ENCODE results near the gene RAB28.
"Not testable (repeated sequence)": the region's sequence is repeated elsewhere in the genome, so short reads cannot be mapped to it uniquely, and the experiment has no call there.

RAB28 gene

GRCh38 chr4:13445841-13446790, 38.0 kb downstream of the RAB28 start:
- DNase-seq (ENCODE audit: low spot score), result no peak

GRCh38 chr4:13441506-13441905, 42.6 kb downstream of the RAB28 start:
- no peak for DNase-seq (ENCODE audit: low spot score)

- DNase-seq (ENCODE audit: low spot score), result no peak
These were observed 47.2 kb downstream of the RAB28 start for GRCh38 chr4:13436962-13437361.

- no peak for DNase-seq (ENCODE audit: low spot score)
These were observed 51.7 kb downstream of the RAB28 start for GRCh38 chr4:13432453-13432852.

- no peak for DNase-seq (ENCODE audit: low spot score)
These were observed 53.1 kb downstream of the RAB28 start for GRCh38 chr4:13430834-13431568.

GRCh38 chr4:13427599-13428325, 56.4 kb downstream of the RAB28 start:
- no peak for DNase-seq (ENCODE audit: low spot score)

GRCh38 chr4:13415068-13415785, 68.9 kb downstream of the RAB28 start:
- DNase-seq (ENCODE audit: low spot score), result no peak

- DNase-seq (ENCODE audit: low spot score), result no peak
These were observed 70.3 kb downstream of the RAB28 start for GRCh38 chr4:13413729-13414437.

GRCh38 chr4:13411942-13412341, 72.2 kb downstream of the RAB28 start:
- DNase-seq (ENCODE audit: low spot score), result no peak

- DNase-seq (ENCODE audit: low spot score), result no peak
These were observed 74.8 kb downstream of the RAB28 start for GRCh38 chr4:13409324-13409723.

- DNase-seq (ENCODE audit: low spot score), result not testable (repeated sequence)
These were observed 78.0 kb downstream of the RAB28 start for GRCh38 chr4:13406156-13406555.

- no peak for DNase-seq (ENCODE audit: low spot score)
These were observed 80.3 kb downstream of the RAB28 start for GRCh38 chr4:13403833-13404232.

GRCh38 chr4:13403326-13403725, 80.8 kb downstream of the RAB28 start:
- no peak for DNase-seq (ENCODE audit: low spot score)

- no peak for DNase-seq (ENCODE audit: low spot score)
These were observed 84.9 kb downstream of the RAB28 start for GRCh38 chr4:13399257-13399656.

GRCh38 chr4:13396161-13396560, 88.0 kb downstream of the RAB28 start:
- DNase-seq (ENCODE audit: low spot score), result no peak

- not testable (repeated sequence) for DNase-seq (ENCODE audit: low spot score)
These were observed 94.2 kb downstream of the RAB28 start for GRCh38 chr4:13389901-13390300.

GRCh38 chr4:13386405-13387107, 97.6 kb downstream of the RAB28 start:
- DNase-seq (ENCODE audit: low spot score), result no peak

GRCh38 chr4:13384055-13384454, 100.1 kb downstream of the RAB28 start:
- no peak for DNase-seq (ENCODE audit: low spot score)

GRCh38 chr4:13378973-13379759, 105.0 kb downstream of the RAB28 start:
- no peak for DNase-seq (ENCODE audit: low spot score)

- DNase-seq (ENCODE audit: low spot score), result no peak
These were observed 113.1 kb downstream of the RAB28 start for GRCh38 chr4:13371048-13371447.
